BE2C (cell line): ENCODE data around the gene IGSF9B.

ENCODE experiments used
- DNase-seq: peaks from one replicate; pipeline ENCODE4 v3.0.0-alpha.2; 2020
- H3K27me3 ChIP-seq: fragments of 250-450 bp; sonication (Bioruptor Pico); 2 replicates; pipeline ENCODE4 v1.5.1; 2020; ENCODE audit warnings: mild to moderate bottlenecking
- H3K36me3 ChIP-seq: fragments of 250-450 bp; sonication (Bioruptor Pico); 2 replicates; pipeline ENCODE4 v1.5.1; 2020; ENCODE audit warnings: mild to moderate bottlenecking
- H3K4me1 ChIP-seq: fragments of 250-450 bp; sonication (Bioruptor Pico); 2 replicates; pipeline ENCODE4 v1.5.1; 2020
- H3K4me3 ChIP-seq: 2 replicates; pipeline ENCODE4 v1.5.1; 2011; ENCODE audit warnings: low read depth, low read length
- H3K9me3 ChIP-seq: fragments of 250-450 bp; sonication (Bioruptor Pico); 2 replicates; pipeline ENCODE4 v1.5.1; 2020
- TF ChIP-seq, protein P1 (sequence below): IDR thresholded peaks from 2 replicates; pipeline ENCODE4 v1.5.1; 2012; ENCODE audit warnings: mild to moderate bottlenecking, low read depth, low read length

The IGSF9B gene

GRCh38 chr11:133925756-133926155, 31.0 kb downstream of the IGSF9B start:
- TF ChIP-seq, protein P1, sequence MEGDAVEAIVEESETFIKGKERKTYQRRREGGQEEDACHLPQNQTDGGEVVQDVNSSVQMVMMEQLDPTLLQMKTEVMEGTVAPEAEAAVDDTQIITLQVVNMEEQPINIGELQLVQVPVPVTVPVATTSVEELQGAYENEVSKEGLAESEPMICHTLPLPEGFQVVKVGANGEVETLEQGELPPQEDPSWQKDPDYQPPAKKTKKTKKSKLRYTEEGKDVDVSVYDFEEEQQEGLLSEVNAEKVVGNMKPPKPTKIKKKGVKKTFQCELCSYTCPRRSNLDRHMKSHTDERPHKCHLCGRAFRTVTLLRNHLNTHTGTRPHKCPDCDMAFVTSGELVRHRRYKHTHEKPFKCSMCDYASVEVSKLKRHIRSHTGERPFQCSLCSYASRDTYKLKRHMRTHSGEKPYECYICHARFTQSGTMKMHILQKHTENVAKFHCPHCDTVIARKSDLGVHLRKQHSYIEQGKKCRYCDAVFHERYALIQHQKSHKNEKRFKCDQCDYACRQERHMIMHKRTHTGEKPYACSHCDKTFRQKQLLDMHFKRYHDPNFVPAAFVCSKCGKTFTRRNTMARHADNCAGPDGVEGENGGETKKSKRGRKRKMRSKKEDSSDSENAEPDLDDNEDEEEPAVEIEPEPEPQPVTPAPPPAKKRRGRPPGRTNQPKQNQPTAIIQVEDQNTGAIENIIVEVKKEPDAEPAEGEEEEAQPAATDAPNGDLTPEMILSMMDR, result no peak
- Histone ChIP-seq H3K4me1 (peaks cover 30% of the 10 kb centered on the region), H3K36me3 (peaks cover 89% of the 10 kb centered on the region), H3K27me3 (no peaks in the 10 kb centered on the region), H3K4me3 (no peak overlapping the region), H3K9me3 (no peaks in the 10 kb centered on the region)
- DNase-seq, result no peak

- Histone ChIP-seq H3K4me3 (no peak overlapping the region), H3K4me1 (peaks cover 19% of the 10 kb centered on the region), H3K36me3 (peaks cover 89% of the 10 kb centered on the region), H3K27me3 (no peaks in the 10 kb centered on the region), H3K9me3 (no peaks in the 10 kb centered on the region)
- TF ChIP-seq, protein P1, result no peak
- DNase-seq, result no peak
These were observed 32.1 kb downstream of the IGSF9B start for GRCh38 chr11:133924661-133925060.

DNA sequence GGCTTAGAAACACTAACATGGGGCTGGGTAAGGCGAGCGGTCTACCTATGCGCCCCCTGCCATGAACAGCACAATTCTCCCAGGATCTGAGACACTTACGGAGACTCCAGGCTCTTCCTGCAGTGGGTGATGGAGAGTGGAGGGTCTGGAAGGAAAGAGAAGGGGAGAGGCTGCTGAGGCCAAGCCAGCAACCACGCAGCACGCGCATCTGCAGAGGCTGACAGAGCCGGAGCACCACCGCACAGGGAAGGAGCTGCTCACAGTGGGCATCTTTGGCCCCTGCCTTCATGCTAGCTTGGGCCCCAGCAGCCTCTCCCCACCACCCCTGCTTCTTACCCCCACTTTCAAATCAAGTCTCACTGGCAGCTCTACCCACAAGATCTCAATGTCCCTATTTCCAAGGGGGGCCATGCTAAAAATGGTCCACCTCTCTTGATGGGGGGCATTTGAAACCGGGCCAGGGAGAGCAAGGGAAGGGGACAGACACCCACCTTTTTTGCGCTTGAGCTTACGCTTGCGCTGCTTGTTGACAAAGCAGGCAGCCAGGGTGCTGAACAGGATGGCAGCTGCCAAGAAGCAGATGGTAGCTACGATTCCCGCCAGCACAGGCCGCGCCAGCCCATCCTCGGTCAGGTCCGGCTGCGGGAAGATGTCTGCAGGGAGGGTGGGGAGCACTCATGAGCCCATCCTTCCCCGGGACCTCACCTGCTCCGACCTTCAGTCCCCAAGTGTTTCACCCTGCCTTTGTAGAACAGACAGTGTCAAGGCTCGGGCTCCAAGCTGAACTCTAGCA, 34.5 kb downstream of the IGSF9B start:
- Histone ChIP-seq H3K4me1 (no peaks in the 10 kb centered on the region), H3K9me3 (no peaks in the 10 kb centered on the region), H3K27me3 (no peaks in the 10 kb centered on the region), H3K36me3 (peaks cover 88% of the 10 kb centered on the region), H3K4me3 (no peak overlapping the region)
- DNase-seq, result no peak
- TF ChIP-seq, protein P1, result no peak

GRCh38 chr11:133921513-133921912, 35.3 kb downstream of the IGSF9B start:
- TF ChIP-seq, protein P1, result no peak
- Histone ChIP-seq H3K36me3 (peaks cover 88% of the 10 kb centered on the region), H3K4me1 (no peaks in the 10 kb centered on the region), H3K27me3 (no peaks in the 10 kb centered on the region), H3K9me3 (no peaks in the 10 kb centered on the region), H3K4me3 (no peak overlapping the region)
- no peak for DNase-seq

- TF ChIP-seq, protein P1, result no peak
- H3K9me3 ChIP-seq, result no peaks in the 10 kb centered on the region
- no peaks in the 10 kb centered on the region for H3K4me1 ChIP-seq
- H3K36me3 ChIP-seq, result peaks cover 88% of the 10 kb centered on the region
- H3K27me3 ChIP-seq, result no peaks in the 10 kb centered on the region
- no peak overlapping the region for H3K4me3 ChIP-seq
- no peak for DNase-seq
These were observed 35.7 kb downstream of the IGSF9B start for GRCh38 chr11:133921026-133921425.
